Glomerular visceral epithelial cell (primary cell): ENCODE measurements around the gene PISD.

Experiments used
- DNase-seq: peaks from one replicate; pipeline ENCODE4 v3.0.0-alpha.2; 2016; ENCODE audit errors: extremely low spot score

PISD gene

DNA sequence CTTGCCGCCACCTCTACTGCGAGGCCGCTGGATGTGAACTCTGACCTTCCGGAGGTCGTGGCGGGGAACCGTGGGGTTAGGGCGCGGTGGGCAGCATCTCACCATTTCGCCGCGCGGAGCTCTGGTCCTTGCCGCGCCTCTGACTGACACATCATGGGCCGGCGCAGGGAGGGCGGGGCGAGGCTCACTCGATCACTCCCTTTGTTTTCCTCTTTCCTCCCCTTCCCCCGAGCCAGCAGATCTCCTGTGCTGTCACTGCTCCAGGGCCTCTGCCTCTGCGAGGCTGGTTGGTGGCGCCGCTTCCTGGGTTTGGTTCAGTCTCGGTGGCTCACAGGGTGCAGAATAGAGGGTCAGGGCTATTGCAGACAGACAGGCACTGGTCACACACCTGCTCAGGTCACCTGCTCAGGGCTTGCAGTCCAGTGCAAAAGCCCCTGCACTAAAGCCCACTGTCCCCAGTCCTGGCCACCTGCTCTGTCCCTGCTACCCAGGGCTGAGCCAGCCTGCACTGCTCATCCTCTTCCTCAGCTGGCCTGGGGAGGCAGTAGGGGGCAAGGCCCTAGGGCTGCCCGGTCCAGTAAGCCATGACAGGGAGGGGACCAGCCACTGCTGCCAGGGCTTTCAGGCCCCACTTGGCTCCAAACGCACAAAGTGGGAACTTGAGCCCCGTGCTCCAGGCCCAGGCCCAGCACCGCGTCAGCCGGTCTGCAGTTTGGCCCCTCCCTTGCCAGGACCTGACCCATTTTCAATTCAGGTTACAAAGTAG lies 36.2 kb downstream of the PISD start:
- no peak for DNase-seq

DNA sequence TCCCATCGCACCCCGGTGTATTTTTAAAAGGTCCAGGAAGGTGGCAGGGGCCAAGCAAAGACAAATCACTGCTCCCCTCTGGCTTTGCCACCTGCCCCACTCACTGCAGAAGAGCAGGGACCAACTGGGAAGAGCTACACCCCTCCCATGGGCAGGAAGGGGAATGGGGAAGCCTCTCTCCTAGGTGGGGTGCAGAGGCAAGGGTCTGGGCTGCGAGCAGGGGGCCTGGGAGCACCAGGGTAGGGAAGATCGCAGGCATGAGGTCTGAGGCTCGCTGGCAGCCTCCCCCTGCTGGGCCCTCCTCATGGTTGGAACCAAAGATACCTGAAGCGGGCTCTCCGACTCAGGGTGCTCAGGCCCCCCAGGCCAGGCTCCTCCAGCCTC lies 36.8 kb downstream of the PISD start:
- no peak for DNase-seq

DNA sequence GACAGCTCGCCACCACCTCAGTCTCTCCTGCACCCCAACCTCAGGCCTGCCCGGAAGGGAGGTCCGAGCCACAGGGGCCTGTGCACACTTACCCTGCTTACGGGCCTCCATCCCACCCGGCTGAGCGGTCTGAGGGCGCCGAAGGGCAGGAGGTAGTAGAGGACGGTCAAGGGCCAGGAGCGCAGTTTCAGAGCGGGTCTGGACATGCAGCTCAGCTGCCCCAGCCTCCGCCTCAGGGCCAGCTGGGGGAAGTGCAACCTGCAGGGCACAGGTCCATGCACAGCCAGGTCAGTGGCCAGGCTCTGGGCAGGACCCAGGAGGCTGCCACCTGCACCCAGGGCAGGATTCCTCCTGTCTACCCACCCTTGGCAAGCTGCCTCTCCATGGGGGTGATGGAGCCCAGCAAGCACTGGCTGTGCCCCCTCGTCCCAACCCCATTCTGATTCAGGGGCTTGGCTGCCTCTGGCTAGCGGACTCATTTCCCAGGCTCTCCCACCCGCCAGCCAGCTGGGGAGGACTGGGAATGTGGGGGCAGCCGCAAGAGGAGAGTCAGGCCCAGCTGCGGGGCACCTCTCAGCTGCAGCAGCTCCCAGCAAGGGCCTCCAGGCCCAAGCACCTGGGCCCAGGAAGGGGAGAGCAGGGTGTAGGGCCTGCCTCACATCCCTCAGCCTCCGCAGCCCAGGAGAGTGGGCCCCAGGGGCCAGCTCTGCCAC lies 38.3 kb downstream of the PISD start:
- no peak for DNase-seq

DNA sequence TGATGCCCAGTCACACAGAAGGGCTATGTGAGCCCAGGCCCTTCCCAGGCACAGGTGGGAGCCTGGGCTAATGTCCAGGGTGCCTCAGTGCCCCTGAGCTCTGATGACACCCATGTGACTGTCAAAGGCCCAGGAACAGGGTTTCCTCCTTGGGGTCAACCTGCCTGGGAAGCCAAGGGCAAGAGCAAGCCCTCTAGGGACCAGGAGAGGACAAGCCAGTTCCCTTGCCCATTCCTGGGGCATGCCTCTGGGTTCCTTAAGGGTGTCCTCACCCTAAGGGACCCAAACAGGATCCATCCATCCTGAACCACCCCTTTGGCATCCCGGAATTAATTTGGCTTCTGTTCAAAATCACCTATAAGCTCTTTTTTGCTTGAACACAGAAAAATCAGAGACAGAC lies 39.0 kb downstream of the PISD start:
- DNase-seq = no peak

DNA sequence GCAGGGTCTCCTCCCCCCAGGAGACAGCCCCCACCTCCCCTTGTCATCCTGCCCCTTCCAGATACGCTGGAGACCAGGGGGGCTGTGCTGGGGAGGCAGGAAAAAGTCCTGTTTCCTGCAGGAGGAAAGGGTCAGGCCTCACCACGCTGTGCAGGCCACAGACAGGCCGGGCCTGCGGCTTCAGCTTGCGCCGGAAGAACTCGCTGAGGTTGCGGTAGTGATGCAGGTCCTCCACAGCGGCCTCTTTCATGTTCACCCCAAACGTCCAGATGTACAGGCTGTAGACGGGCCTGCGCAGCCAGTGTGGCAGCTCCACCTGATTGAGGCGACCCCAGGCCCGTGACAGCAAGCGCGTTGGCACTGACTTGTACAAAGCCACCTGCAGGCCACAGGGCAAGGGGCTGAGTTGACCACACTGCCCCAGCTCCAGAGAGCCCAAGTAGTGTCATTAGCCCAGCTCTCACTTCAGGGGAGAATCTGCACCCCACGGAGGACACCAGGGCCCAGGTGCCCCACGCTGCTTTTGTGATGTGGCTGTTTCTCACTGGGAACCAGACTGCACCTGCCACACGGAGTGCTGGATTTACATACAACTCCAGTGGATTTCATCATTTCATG lies 40.4 kb downstream of the PISD start:
- no peak for DNase-seq

DNA sequence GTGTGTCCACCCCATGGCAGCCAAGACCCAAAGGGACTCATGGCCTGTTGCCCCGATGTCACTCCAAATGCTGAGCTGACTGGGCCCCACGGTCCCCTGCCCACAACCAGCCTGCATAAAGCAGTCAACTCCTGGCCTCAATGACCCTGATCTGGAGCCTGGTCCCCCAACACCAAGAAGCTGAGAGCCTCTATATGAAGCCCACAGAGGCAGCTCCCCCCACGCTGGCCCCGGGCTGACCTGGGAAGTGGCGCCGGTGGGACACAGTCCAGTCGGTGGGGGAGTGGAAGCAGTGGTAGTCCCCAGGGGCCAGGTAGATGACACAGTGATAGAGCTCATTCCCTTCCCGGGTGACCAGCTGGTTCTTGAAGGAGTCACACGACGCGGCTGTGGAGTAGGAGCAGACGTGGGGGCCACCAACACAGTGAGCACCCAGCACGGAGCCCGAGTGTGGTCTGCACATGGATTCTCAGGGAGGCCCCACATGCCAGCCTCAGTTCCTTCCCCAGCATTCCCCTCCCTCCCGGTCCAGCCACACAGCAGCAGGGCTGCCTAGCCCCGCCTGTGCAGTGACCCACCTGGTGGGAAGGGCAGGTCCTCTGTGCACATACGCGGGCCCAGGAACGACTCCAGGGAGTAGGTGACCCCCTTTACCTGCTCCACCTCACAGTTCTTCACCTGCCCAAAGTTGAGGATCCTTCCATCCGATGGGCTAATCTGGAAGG lies 41.1 kb downstream of the PISD start:
- DNase-seq = no peak

DNA sequence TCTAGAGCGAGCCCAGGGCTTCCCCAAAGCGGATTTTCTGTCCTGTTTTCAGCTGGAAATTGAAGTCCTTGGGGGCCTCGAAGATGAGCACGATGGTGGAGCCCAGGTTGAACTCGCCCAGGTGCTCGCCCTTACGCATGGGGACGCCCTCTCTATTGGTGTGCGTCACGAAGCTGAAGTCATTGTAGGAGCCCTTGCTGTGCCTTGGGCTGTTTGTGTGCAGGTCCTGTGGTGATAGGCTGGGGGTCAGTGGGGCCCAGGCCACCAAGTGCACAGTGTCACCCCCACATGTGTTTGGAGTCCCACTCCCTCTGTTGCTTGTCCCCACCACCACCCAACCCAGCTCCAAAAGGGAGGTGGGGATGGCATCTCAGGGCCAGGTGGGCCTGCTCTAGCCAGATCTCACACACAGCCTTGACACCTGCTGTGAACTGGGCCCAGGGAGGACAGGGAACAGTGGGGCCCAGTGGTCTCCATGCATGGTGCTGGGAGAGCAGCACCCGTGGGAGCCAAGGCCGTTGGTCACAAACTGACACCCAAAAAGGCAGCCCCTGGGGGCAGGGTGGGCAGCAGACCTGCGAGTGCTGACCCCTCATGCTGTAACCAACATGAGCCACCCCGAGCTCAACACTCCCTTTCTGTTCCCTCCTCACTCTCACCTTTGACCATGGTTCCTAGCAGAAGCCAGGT lies 42.3 kb downstream of the PISD start:
- DNase-seq = no peak

DNA sequence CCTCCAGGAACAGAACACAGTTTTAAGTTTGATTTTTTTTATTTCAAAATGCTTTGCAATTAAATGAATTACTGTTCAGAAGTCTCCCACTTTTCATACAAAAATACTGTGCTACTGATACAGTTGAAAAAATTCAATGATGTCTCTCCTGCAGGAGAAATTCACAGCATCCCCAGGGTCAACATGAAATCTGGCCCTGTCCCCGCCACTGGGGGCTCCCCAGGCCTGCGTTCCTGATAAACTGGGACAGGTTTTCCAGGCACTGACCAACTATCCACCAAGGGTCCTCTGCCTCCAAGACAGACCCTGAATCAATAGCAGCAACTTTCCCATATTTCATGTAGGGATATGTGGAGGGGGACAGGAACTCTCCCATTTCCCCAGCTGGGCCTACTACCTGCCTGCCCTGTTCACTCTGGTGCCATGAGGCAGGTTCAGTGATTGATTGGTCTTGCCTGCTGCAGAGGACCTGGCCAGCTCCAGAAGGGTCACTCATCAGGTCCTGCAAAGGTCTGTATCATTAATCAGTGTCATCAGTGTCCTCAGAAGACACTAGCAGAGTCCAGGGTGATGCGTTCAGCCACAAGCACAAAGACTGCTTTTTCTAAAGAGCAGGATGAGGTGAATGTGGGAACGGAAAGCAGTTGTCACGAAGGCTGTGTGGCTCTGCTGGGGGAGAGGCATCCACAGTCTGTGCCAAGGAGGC lies 43.4 kb downstream of the PISD start:
- no peak for DNase-seq

DNA sequence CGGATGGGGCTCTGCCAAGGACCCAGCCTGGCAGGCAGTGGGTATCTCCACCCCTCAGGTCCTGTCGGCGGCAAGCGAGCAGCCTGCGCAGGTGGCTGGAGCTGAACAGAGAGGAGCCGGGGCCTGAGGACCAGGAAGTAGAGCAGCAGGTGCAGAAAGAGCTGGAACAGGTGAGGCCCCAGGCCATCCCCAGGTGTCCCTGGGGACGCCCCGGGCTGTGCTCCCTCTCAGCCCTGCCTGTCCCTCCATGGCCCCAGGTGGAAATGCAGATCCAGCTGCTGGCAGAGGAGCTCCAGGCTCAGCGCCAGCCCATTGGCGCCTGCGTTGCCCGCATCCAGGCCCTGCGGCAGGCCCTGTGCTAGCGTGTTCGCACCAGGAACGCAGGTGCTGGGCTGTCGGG lies 44.0 kb downstream of the PISD start:
- no peak for DNase-seq

DNA sequence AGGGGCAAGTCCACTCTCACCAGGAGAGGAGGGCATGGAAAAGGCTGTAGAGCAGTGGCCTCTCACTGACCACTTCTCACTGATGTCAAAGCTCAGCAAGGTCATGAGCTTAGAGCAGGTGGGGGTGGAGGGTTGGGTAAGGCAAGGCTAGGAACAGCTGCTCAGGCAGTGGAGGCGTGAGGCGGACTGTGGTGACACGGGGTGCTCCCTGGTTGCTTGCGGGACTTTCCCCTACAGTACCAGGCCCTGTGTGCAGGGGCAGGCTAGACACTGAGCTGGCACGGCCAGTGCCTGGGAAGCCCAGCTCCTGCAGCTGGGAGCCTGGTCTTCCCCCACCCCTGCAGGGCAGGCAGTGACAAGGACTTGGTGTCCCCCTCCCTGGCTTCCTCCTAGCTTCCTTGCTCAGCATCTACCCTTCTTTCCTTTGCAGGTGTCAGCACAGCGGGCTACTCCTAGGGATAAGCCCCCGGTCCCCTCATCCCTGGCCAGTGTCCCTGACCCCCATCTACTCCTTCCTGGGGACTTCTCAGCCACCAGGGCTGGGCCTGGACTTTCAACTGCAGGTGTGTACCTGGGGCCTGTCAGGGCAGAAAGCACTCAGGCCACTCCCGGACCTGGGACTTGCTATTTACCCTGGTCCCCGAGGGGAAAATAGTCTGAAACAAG lies 45.6 kb downstream of the PISD start:
- no peak for DNase-seq

DNA sequence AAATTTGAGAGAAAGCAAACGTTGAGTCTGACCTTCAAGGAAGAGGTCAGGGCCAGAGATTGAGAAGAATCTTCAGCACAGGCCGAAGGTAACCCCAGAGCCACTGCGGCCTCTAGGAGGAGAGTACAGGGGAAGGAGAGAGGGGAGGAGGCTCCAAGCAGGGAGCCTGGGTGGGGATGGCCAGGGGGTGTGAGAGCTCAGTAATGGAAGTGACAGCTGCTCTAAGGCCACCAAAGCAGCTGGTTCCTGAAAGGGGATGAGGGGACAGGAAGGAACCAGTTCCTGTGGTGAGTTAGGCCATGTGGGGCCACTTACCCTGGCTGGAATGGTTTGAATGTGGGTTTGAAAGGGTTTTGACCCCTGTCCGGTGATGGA lies 46.1 kb downstream of the PISD start:
- no peak for DNase-seq

DNA sequence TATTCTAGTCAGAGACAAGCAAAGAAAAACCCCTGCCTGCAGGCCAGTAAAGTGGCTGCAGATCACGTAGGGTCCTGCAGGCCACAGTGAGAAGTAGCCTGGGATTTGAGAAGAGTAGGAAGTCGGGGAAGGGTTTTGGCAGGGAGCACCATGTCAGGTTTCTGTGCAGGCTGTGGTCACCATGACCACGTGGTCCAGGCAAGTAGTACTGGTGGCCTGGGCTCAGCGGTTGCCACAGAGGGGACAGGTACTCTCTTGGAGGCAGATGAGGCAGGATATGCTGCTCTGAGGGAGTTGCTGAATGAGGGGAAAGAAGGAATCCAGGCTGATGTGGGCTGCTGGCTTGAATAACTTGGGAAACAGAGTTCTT lies 46.5 kb downstream of the PISD start:
- no peak for DNase-seq

DNA sequence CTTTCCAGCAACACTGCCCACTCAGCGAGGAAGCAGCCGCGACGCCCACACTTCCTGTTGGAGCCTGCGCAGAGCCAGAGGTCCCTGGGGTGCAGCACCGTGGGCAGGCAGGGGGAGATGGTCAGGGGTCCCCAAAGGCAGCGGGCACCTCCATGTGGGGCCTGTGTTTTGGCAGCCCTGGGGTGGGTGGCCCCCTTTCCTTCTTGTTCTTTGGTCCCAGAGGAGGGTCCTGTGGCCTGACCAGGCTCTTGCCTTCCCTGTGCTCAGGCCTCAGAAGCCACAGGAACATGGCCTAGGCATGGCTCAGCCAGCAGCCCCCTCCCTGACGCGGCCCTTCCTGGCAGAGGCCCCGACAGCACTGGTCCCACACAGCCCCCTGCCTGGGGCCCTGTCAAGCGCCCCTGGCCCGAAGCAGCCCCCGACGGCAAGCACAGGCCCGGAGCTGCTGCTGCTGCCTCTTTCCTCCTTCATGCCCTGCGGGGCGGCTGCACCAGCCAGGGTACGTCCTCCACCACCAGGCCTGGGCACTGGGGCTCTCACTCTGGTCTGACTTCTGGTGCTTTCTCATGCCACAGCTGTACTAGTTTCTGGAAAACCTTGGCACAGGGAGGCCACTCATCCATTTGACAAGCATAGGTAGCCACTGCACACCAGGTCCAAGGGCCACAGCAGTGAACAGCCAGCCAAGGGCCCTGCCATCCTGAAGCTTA lies 47.1 kb downstream of the PISD start:
- no peak for DNase-seq

DNA sequence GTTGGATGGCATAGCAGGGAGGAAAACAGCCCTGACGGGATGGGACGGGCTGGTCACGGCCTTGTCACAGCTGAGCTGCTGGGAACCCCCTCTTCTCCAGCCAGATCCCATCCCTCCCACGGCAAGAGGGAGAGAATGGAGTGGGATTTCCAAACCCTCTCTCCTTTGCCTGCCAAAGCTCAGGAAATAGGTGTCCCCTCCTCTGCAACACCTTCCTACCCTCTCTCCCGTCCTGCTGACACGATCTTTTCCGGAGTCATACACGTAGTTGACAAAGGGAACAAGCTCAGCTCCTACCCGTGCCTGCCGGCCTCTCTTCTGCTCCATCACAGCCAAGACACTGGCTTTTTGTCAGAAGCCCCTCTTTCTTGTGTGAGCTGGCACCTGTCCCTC lies 48.1 kb downstream of the PISD start:
- no peak for DNase-seq

DNA sequence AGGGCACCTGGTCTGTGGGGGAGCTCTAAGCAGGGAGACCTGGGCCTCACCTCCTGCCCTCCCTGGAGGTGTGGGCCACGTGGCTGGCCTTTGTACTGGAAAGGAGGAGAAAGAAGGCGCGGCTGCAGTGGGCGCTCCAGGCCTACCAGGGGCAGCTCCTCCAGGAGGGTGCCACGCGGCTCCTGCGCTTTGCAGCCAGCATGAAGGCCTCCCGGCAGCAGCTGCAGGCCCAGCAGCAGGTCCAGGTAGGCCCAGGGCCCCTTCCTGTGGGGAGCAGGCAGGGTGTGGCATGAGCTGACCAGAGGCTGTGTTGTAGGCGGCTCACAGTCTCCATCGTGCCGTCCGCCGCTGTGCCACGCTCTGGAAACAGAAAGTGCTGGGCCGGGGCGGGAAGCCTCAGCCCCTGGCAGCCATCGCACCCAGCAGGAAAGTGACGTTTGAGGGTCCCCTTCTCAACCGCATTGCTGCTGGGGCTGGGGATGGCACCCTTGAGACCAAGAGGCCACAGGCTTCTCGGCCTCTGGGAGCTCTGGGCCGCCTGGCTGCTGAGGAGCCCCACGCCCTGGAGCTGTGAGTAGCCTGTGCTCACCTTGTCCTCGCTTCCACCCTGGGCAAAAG lies 48.6 kb downstream of the PISD start:
- no peak for DNase-seq

DNA sequence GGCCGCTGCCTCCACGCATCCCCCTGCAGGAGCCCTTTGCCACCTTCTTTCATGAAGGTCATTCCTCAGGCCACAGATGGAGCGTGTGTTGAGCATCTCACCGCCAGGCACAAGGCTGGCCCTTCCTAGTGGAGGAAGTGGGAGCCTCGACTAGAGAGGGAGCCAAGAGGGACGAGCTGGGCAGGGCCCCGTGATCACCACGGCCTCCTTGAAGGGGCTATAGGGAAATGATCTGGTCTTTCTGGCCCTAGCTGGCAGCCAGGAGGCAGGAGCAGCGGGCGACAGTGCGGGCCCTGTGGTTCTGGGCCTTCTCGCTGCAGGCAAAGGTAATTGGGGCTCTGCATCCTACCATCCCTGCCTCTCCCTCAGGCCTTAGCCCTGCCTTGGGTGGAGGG lies 49.1 kb downstream of the PISD start:
- DNase-seq = no peak

DNA sequence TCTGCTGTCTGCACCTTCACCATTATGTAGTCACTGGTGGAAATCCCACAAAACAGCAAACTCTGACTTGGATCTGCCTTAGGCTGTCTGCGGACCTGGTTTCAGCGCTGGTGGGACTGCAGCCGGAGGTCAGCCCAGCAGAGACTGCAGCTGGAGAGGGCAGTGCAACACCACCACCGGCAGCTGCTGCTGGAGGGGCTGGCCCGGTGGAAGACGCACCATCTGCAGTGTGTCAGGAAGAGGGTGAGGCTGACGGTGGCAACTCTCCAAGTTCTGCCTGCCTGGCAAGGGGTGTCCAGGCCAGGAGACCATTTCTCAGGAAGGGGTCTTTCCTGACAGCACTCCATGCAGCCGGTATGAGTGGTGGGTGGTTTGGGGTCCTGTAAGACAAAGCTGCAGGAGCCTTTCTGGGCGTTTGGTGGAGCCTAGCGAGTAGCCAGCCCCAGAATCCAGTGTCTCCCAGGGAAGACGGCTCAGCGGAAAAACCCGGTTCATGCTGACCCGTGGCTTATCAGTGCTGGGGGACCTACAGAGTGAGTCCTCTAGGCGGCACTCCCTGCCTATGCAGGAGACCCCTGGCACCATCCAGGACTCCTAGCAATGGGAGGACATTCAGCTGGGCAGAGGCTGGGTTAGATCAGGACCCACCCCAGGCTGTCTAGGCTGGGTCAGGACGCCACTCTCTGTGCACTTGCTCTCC lies 50.8 kb downstream of the PISD start:
- DNase-seq = no peak

DNA sequence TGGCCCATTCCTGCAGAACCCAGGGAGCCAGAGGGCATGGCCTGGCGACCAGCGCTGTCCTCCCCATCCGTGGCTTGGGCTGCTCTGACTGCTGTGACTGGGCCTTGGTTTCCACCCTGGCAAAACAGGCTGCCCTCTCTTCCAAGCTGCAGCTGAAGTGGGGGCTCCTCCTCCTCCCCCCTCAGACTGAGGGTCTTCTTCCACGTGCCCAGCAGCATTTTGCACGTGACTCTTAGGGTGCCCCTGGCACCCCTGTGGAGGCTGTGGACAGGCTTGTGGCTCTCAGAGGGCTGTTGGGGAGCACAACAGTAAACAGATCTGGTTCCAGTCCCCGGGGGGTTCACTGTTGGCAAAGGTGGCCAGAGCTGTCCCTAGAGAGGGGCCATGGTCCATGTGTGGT lies 51.4 kb downstream of the PISD start:
- DNase-seq = no peak

DNA sequence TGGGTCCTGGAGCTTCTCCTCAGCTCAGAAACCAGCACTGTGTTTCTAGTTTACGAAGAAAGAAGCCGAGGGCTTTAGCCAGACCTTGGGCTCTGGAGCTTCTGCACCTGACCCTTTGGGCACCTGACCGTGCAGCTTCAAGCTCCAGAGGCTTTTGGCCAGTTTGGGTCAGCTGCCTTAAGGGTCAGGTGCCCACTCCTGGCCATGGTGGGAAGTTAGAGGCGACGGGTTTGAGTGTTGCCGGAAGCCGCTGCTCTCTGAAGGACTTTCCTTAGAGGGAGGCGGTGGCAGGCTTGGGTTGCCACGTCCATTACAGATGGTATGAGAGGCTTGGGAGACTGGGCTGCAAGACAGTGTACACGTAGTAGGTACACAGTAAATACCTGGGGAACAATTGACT lies 52.3 kb downstream of the PISD start:
- DNase-seq = no peak
